NT2/D1 (cell line): ENCODE measurements around the gene SECTM1.

Experiments used
- DNase-seq: peaks from one replicate; pipeline ENCODE4 v3.0.0-alpha.2; 2011; ENCODE audit warnings: low read depth, low spot score
- H3K27me3 ChIP-seq: 2 replicates; pipeline ENCODE4 v1.6.0; 2011; ENCODE audit warnings: mild to moderate bottlenecking; ENCODE audit not compliant: insufficient read length, insufficient read depth
- H3K36me3 ChIP-seq: 2 replicates; pipeline ENCODE4 v1.6.1; 2011; ENCODE audit warnings: mild to moderate bottlenecking, low read length, mixed read lengths; ENCODE audit not compliant: insufficient read depth, insufficient read length
- H3K4me1 ChIP-seq: 2 replicates; pipeline ENCODE4 v1.5.1; 2011; ENCODE audit not compliant: insufficient read depth, insufficient read length
- H3K4me3 ChIP-seq: 2 replicates; pipeline ENCODE4 v1.5.1; 2011; ENCODE audit warnings: low read depth; ENCODE audit not compliant: insufficient read length
- H3K9ac ChIP-seq: 2 replicates; pipeline ENCODE4 v1.6.0; 2011; ENCODE audit warnings: low read depth; ENCODE audit not compliant: insufficient read length
- H3K9me3 ChIP-seq: 2 replicates; pipeline ENCODE4 v1.5.1; 2011; ENCODE audit warnings: mild to moderate bottlenecking, low read length; ENCODE audit not compliant: insufficient read depth
- SUZ12 ChIP-seq: IDR thresholded peaks from 2 replicates; pipeline ENCODE4 v1.6.1; 2011; ENCODE audit not compliant: insufficient read length, insufficient read depth; ENCODE audit errors: extremely low read depth
- YY1 ChIP-seq: IDR thresholded peaks from 2 replicates; pipeline ENCODE4 v1.6.1; 2011; ENCODE audit not compliant: insufficient read length, insufficient read depth
- ZNF274 ChIP-seq: IDR thresholded peaks from 2 replicates; pipeline ENCODE4 v1.6.1; 2011; ENCODE audit warnings: mild to moderate bottlenecking, low read depth, low read length

Gene SECTM1

DNA sequence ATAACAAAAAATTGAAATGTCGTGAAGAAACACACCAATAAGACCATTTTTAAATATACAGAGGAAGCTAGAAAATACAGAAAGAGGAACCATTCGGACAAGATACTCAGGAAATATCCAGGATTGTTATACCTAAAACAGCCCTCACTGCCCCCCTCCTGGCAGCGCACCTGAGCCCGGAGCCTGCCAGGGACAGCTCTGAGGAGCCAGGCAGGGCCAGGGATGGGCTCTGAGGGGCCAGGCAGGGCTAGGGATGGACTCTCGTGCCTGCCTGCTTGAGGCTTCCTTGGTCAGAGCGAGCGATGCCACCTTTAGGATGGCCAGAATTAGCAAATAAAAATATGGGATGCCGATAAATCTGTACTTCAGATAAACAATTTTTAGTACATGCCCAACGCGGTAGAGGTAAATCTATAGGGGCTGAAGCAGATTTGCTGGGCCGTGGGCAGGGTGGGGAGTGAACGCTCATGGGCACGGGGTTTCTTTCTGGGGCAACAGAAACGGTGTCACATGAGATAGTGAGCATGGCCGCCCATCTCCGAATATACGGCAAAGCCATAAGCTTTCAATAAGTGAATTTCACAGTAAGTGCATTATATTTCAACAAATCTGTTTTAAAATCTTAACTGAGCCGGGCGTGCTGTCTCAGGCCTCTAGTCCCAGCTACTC is 41.9 kb downstream of the SECTM1 start:
- H3K9ac ChIP-seq: peak overlapping the region; percentile 86
- no peaks in the 10 kb centered on the region for H3K36me3 ChIP-seq
- no peak for DNase-seq
- H3K27me3 ChIP-seq: no peaks in the 10 kb centered on the region
- peaks cover 8% of the 10 kb centered on the region; the same call in 1 of the 2 replicates for H3K9me3 ChIP-seq
- peaks cover 3% of the 10 kb centered on the region for H3K4me1 ChIP-seq
- H3K4me3 ChIP-seq: peak overlapping the region; percentile 76
- TF ChIP-seq ZNF274 (no peak), YY1 (no peak), SUZ12 (no peak)

DNA sequence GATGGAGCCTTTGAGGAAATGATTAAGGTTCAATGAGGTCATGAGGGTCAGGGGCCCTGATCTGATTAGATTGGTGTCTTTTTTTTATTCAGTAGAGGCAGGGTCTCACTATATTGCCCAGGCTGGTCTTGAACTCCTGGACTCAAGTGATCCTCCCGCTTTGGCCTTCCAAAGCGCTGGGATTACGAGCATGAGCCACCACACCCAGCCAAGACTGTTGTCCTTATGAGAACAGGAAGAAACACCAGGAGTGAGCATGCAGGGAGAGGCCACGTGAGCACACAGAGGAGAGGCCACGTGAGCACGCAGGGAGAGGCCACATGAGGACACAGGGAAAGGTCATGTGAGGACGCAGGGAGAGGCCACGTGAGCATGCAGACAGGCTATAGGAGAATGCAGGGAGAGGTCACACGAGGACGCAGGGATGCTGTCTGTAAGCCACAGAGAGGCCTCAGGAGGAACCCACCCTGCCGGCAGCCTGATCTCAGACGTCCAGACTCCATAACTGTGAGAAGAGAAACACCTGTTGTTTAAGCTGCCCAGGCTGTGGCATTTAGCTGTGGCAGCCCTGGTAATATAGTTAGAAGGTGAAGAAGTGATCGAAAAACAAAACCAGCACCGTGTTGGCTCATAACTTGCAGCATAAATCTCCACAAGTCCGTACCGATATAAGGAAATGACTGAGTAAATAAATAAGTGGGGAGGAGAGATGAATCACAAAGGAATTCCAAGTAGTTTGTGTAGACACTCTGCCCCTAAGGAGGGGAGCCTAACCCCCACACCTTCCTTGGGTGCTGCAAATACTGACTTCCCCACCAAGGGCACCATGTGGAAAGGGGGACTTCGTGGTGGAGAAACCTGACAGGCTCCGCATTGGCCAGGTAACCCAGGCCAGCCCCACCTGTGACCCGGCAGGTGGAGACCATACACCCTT is 45.4 kb downstream of the SECTM1 start:
- H3K36me3 ChIP-seq: no peaks in the 10 kb centered on the region
- DNase-seq: no peak
- H3K27me3 ChIP-seq: no peaks in the 10 kb centered on the region
- H3K4me3 ChIP-seq: no peak overlapping the region
- H3K9me3 ChIP-seq: peaks cover 8% of the 10 kb centered on the region; the same call in 1 of the 2 replicates
- no peak overlapping the region for H3K9ac ChIP-seq
- TF ChIP-seq ZNF274: no peak
- TF ChIP-seq YY1: no peak
- no peak for TF ChIP-seq SUZ12
- peaks cover 7% of the 10 kb centered on the region for H3K4me1 ChIP-seq

- TF ChIP-seq SUZ12: no peak
- TF ChIP-seq YY1: no peak
- no peak for TF ChIP-seq ZNF274
- Histone ChIP-seq H3K4me1 (peaks cover 11% of the 10 kb centered on the region), H3K9me3 (peaks cover 8% of the 10 kb centered on the region; the same call in 1 of the 2 replicates), H3K9ac (no peak overlapping the region), H3K4me3 (no peak overlapping the region), H3K27me3 (no peaks in the 10 kb centered on the region), H3K36me3 (no peaks in the 10 kb centered on the region)
- DNase-seq: no peak
Measured at GRCh38 chr17:82287013-82287867, 46.3 kb downstream of the SECTM1 start.

DNA sequence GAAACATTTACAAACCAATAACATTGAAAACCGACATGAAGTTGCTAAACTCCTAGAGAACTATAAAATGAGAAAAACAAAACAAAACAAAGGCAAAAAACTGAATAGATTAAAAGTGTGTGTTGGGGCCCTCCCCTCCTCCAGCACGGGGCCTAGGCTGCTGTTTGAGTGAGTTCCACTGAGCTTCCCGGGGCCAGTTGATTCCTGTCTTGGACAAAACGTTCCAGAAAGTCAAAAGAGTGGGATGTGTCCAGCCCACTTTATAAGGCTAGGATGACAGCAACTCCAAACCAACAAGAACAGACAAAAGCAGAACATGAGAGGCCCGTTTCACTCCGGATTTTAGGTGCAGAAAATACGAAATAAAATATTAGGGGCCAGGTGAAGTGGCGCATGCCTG is 48.4 kb downstream of the SECTM1 start:
- TF ChIP-seq YY1 (no peak), SUZ12 (no peak), ZNF274 (no peak)
- H3K9me3 ChIP-seq: peaks cover 8% of the 10 kb centered on the region; the same call in 1 of the 2 replicates
- H3K9ac ChIP-seq: no peak overlapping the region
- H3K4me3 ChIP-seq: no peak overlapping the region
- H3K4me1 ChIP-seq: peaks cover 21% of the 10 kb centered on the region
- no peaks in the 10 kb centered on the region for H3K36me3 ChIP-seq
- no peaks in the 10 kb centered on the region for H3K27me3 ChIP-seq
- no peak for DNase-seq

GRCh38 chr17:82283208-82283749 is 50.3 kb downstream of the SECTM1 start:
- H3K9ac ChIP-seq: no peak overlapping the region
- no peaks in the 10 kb centered on the region for H3K27me3 ChIP-seq
- TF ChIP-seq YY1 (no peak), SUZ12 (no peak), ZNF274 (no peak)
- peaks cover 25% of the 10 kb centered on the region for H3K4me1 ChIP-seq
- DNase-seq: no peak
- peaks cover 8% of the 10 kb centered on the region; the same call in 1 of the 2 replicates for H3K9me3 ChIP-seq
- H3K36me3 ChIP-seq: no peaks in the 10 kb centered on the region
- no peak overlapping the region for H3K4me3 ChIP-seq
